Hematopoietic multipotent progenitor cell treated with erythropoietin and hydrocortisone succinate and interleukin-3 and kit ligand, for 15 days (in vitro differentiated cells): ENCODE data around the gene SPATA12.

Source experiments
- DNase-seq: peaks from one replicate; pipeline ENCODE4 v3.0.0-alpha.2; 2015; ENCODE audit warnings: low spot score

The SPATA12 gene

GRCh38 chr3:57053122-57053521 lies 7.3 kb upstream of the SPATA12 start:
- DNase-seq, result no peak

- DNase-seq, result no peak
Observed at GRCh38 chr3:57057351-57057750, 3.1 kb upstream of the SPATA12 start.

- no peak for DNase-seq
Observed at GRCh38 chr3:57059411-57059810, 1.1 kb upstream of the SPATA12 start.

GRCh38 chr3:57061556-57061955 lies 1.1 kb downstream of the SPATA12 start:
- no peak for DNase-seq

- no peak for DNase-seq
Observed at GRCh38 chr3:57062101-57062631, 1.7 kb downstream of the SPATA12 start.

- no peak for DNase-seq
Observed at GRCh38 chr3:57063032-57063431, 2.6 kb downstream of the SPATA12 start.

GRCh38 chr3:57064001-57064400 lies 3.5 kb downstream of the SPATA12 start:
- DNase-seq, result no peak

- no peak for DNase-seq
Observed at GRCh38 chr3:57064572-57064971, 4.1 kb downstream of the SPATA12 start.

GRCh38 chr3:57065588-57065987 lies 5.1 kb downstream of the SPATA12 start:
- no peak for DNase-seq

GRCh38 chr3:57066471-57066870 lies 6.0 kb downstream of the SPATA12 start:
- DNase-seq, result no peak

GRCh38 chr3:57068437-57069089 lies 8.1 kb downstream of the SPATA12 start:
- DNase-seq, result no peak

GRCh38 chr3:57069503-57069902 lies 9.0 kb downstream of the SPATA12 start:
- no peak for DNase-seq

GRCh38 chr3:57073628-57074027 lies 13.2 kb downstream of the SPATA12 start:
- DNase-seq, result no peak

- DNase-seq, result no peak
Observed at GRCh38 chr3:57074135-57074534, 13.7 kb downstream of the SPATA12 start.

- no peak for DNase-seq
Observed at GRCh38 chr3:57076422-57076951, 16.0 kb downstream of the SPATA12 start.

GRCh38 chr3:57077630-57078343 lies 17.3 kb downstream of the SPATA12 start:
- no peak for DNase-seq

GRCh38 chr3:57078344-57078634 lies 17.8 kb downstream of the SPATA12 start:
- DNase-seq, result no peak

GRCh38 chr3:57078635-57079473 lies 18.4 kb downstream of the SPATA12 start:
- no peak for DNase-seq

- DNase-seq, result no peak
Observed at GRCh38 chr3:57079474-57079831, 19.0 kb downstream of the SPATA12 start.

- no peak for DNase-seq
Observed at GRCh38 chr3:57080171-57080570, 19.7 kb downstream of the SPATA12 start.

GRCh38 chr3:57081173-57081572 lies 20.7 kb downstream of the SPATA12 start:
- no peak for DNase-seq

GRCh38 chr3:57082481-57082880 lies 22.0 kb downstream of the SPATA12 start:
- DNase-seq, result no peak
